ENCODE data around the gene CDH22. TPM values are rescaled to one million over a fixed set of nuclear protein-coding genes. Genes with fewer than 3 reads are reported as not detected.

CDH22 gene
- total and polyA plus RNA-seq, 11 donors: 0.03 to 0.90 (median 0.48) TPM

GRCh38 chr20:46324960-46325703 lies 16.8 kb upstream of the CDH22 start:
- peaks cover 6 to 85% (median 24%) of the 10 kb centered on the region in 9 donors for H3K27me3 ChIP-seq
- no peak overlapping the region for H3K27ac ChIP-seq
- DNase-seq (no peak), ATAC-seq (no peak)
- H3K4me3 ChIP-seq: no peak overlapping the region
- no peak for TF ChIP-seq POLR2A (IDR thresholded peaks at IDR 0.05)
- peak in 9 of 12 donors; percentile 5 to 38 (median 25) for TF ChIP-seq CTCF (IDR thresholded peaks at IDR 0.05)
- intact Hi-C loops (cut with DNase I): no loop called here
- H3K36me3 ChIP-seq: no peaks in the 10 kb centered on the region
- H3K9me3 ChIP-seq: no peaks in the 10 kb centered on the region
- H3K4me1 ChIP-seq: peaks cover 0 to under 1% (median 0%) of the 10 kb centered on the region in 12 donors
- WGBS, 4 donors: 52 to 64% (median 59%) methylated on average over 6 of the region's 6 CpGs

GRCh38 chr20:46324379-46324778 lies 16.1 kb upstream of the CDH22 start:
- H3K9me3 ChIP-seq: no peaks in the 10 kb centered on the region
- WGBS, 4 donors: 65 to 79% (median 71%) methylated on average over 7 of the region's 7 CpGs
- H3K36me3 ChIP-seq: no peaks in the 10 kb centered on the region
- peak in 1 of 5 donors; percentile 28 for DNase-seq
- no peak overlapping the region for H3K4me3 ChIP-seq
- no peak overlapping the region for H3K27ac ChIP-seq
- intact Hi-C loops (cut with DNase I): no loop called here
- TF ChIP-seq CTCF (IDR thresholded peaks at IDR 0.05) (no peak), POLR2A (IDR thresholded peaks at IDR 0.05) (no peak)
- peaks cover 0 to 85% (median 19%) of the 10 kb centered on the region in 9 donors for H3K27me3 ChIP-seq
- H3K4me1 ChIP-seq: no peaks in the 10 kb centered on the region
- ATAC-seq: no peak

- Histone ChIP-seq H3K4me3 (no peak overlapping the region), H3K27ac (no peak overlapping the region), H3K9me3 (no peaks in the 10 kb centered on the region), H3K4me1 (no peaks in the 10 kb centered on the region), H3K27me3 (peaks cover 0 to 84% (median 14%) of the 10 kb centered on the region in 9 donors), H3K36me3 (no peaks in the 10 kb centered on the region)
- no peak for ATAC-seq
- intact Hi-C loops (cut with DNase I): no loop called here
- no peak for TF ChIP-seq POLR2A (IDR thresholded peaks at IDR 0.05)
- TF ChIP-seq CTCF (IDR thresholded peaks at IDR 0.05): no peak
- peak in 1 of 5 donors; percentile 61 for DNase-seq
- WGBS, 4 donors: 56 to 62% (median 57%) methylated on average over 6 to 10 of the region's 10 CpGs
Observed at GRCh38 chr20:46323557-46323956, 15.3 kb upstream of the CDH22 start.

GRCh38 chr20:46322641-46323040 lies 14.3 kb upstream of the CDH22 start:
- no peaks in the 10 kb centered on the region for H3K4me1 ChIP-seq
- intact Hi-C loops (cut with DNase I): no loop called here
- H3K27ac ChIP-seq: no peak overlapping the region
- peaks cover 0 to 82% (median 17%) of the 10 kb centered on the region in 9 donors for H3K27me3 ChIP-seq
- 57 to 64% (median 61%) methylated on average over 8 of the region's 8 CpGs for WGBS, 4 donors
- TF ChIP-seq CTCF (IDR thresholded peaks at IDR 0.05) (no peak), POLR2A (IDR thresholded peaks at IDR 0.05) (no peak)
- H3K9me3 ChIP-seq: no peaks in the 10 kb centered on the region
- ATAC-seq (no peak), DNase-seq (no peak)
- H3K36me3 ChIP-seq: no peaks in the 10 kb centered on the region
- no peak overlapping the region for H3K4me3 ChIP-seq
